ENCODE data around the gene TFCP2L1.
A peak's percentile ranks its signal among the peaks of the same experiment; 100 is the strongest.

Gene TFCP2L1

DNA sequence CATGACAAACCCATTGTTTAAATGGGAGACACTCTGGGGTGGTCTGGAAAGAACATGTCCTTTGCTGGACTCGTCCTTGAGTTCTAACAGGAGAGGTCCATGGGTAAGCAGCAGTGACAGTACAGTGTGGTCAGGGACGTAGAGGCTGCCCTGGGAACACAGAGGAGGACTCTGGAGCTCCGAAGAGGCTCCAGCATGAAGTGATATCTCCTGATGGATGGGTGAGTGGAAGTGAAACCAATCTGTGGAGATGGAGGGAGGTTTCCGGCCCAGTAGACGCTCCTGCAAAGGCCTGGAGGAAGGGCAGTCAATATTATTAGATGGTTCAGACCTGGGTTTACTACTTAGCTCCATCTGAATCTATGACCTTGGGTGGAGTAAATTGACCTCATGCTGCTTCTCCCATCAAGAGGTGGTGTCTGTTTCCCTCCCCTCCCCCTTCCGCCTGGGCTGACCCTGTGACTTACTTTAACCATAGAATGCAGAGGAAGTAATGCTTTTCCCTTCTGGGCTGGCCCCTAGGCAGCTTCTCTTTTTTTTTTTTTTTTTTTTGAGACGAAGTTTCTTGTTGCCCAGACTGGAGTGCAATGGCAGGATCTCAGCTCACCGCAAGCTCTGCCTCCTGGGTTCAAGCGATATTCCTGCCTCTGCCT is 2.3 kb upstream of the TFCP2L1 start:
- no peaks in the 10 kb centered on the region for H3K27me3 ChIP-seq (ENCODE audit: insufficient read depth, low read depth, severe bottlenecking)
- no peak overlapping the region for H3K27ac ChIP-seq
- TF ChIP-seq, protein P1, sequence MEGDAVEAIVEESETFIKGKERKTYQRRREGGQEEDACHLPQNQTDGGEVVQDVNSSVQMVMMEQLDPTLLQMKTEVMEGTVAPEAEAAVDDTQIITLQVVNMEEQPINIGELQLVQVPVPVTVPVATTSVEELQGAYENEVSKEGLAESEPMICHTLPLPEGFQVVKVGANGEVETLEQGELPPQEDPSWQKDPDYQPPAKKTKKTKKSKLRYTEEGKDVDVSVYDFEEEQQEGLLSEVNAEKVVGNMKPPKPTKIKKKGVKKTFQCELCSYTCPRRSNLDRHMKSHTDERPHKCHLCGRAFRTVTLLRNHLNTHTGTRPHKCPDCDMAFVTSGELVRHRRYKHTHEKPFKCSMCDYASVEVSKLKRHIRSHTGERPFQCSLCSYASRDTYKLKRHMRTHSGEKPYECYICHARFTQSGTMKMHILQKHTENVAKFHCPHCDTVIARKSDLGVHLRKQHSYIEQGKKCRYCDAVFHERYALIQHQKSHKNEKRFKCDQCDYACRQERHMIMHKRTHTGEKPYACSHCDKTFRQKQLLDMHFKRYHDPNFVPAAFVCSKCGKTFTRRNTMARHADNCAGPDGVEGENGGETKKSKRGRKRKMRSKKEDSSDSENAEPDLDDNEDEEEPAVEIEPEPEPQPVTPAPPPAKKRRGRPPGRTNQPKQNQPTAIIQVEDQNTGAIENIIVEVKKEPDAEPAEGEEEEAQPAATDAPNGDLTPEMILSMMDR (IDR thresholded peaks at IDR 0.05; ENCODE audit: low read depth, low read length): no peak
- H3K36me3 ChIP-seq: no peaks in the 10 kb centered on the region
- no peak for DNase-seq
- H3K9me3 ChIP-seq (ENCODE audit: severe bottlenecking): no peaks in the 10 kb centered on the region
- no peak overlapping the region for H3K4me3 ChIP-seq (ENCODE audit: low read depth, low read length)

DNA sequence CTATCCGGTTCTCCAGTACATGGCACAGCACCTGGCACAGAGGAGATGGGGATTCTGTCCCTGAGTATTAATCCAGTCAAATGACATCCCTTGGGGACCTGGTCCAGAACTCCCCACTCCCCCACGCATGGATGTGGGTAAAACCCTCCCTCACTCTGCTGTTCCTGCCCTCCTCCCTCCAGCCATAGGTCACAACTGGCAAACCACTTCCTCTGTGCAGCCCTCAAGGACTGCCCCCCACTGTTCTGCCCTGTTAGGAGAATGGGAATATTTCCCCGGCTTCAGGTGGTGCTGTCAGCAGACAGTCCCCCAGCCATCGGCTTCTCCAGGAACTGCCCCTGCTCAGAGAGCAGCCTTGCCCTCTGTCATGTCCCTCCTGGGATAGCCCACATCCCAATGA is 1.5 kb upstream of the TFCP2L1 start:
- Histone ChIP-seq H3K27ac (no peak overlapping the region), H3K27me3 (ENCODE audit: insufficient read depth, low read depth, severe bottlenecking) (no peaks in the 10 kb centered on the region), H3K9me3 (ENCODE audit: severe bottlenecking) (no peaks in the 10 kb centered on the region), H3K4me3 (ENCODE audit: low read depth, low read length) (no peak overlapping the region), H3K36me3 (no peaks in the 10 kb centered on the region)
- DNase-seq: no peak
- TF ChIP-seq, protein P1 (IDR thresholded peaks at IDR 0.05; ENCODE audit: low read depth, low read length): no peak

DNA sequence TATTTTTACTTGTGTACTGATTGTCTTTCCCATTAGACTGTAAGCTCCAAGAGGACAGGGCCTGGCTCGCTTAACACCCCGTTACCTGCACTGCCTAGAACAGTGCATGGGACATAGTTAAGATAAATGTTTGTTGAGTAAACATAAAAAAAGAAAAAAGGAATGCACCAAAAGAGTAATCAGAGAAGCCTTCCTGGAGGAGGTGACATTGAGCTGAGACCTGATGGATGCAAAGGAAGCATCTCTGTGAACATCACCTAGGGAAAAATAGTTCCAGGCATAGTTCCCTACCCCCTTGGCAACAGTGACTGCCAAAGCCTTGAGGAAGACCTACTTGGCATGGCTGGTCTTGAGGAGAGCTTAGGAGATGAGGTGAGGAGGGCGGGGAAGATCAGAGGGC is 924 bp upstream of the TFCP2L1 start:
- TF ChIP-seq, protein P1 (IDR thresholded peaks at IDR 0.05; ENCODE audit: low read depth, low read length): no peak
- no peak overlapping the region for H3K27ac ChIP-seq
- H3K36me3 ChIP-seq: no peaks in the 10 kb centered on the region
- H3K27me3 ChIP-seq (ENCODE audit: insufficient read depth, low read depth, severe bottlenecking): no peaks in the 10 kb centered on the region
- no peaks in the 10 kb centered on the region for H3K9me3 ChIP-seq (ENCODE audit: severe bottlenecking)
- H3K4me3 ChIP-seq (ENCODE audit: low read depth, low read length): no peak overlapping the region
- DNase-seq: no peak

DNA sequence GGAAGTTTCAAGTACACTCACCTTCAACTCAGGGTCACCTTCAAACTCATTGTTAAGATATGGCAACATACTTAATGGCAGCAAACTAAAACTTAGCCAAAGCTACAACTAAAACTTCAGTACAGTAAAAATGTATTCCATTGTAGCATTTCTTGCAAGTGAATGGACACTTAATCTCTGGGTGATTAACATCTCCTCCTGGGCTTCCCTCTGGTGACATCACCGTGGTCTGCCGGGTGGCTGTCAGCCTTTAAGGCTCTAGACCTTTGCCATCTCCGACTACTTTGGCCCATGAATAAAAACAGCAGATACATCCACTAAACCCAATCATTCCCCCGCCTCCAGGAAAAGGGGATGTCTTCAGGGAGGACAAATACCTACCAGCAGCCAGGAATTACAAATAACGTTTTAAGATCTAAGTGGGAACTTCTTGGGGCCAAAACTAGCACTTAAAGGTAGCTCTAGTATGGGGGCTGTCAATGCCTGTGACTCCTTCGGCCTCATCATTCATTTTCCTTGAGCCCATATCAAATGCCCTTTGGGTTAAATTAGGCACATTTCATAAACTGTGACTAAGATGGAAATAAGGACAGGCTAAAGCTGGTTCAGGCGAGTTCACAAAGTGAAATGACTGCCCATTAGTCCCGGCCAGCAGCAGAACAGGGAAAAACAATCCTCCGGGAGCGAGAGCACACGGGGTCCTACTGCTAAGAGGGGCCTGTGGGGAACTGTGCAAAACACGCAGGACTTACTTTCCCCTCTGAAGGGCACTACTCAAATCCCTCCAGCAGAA is 1.1 kb downstream of the TFCP2L1 start:
- peak; percentile 55 for DNase-seq
- H3K36me3 ChIP-seq: no peaks in the 10 kb centered on the region; the same call in none of the 2 replicates
- TF ChIP-seq, protein P1 (IDR thresholded peaks at IDR 0.05; ENCODE audit: low read depth, low read length): no peak
- peak overlapping the region; percentile 89 for H3K27ac ChIP-seq
- peak overlapping the region; percentile 81 for H3K4me3 ChIP-seq (ENCODE audit: low read depth, low read length)
- H3K27me3 ChIP-seq (ENCODE audit: insufficient read depth, low read depth, severe bottlenecking): no peaks in the 10 kb centered on the region
- H3K9me3 ChIP-seq (ENCODE audit: severe bottlenecking): no peaks in the 10 kb centered on the region

DNA sequence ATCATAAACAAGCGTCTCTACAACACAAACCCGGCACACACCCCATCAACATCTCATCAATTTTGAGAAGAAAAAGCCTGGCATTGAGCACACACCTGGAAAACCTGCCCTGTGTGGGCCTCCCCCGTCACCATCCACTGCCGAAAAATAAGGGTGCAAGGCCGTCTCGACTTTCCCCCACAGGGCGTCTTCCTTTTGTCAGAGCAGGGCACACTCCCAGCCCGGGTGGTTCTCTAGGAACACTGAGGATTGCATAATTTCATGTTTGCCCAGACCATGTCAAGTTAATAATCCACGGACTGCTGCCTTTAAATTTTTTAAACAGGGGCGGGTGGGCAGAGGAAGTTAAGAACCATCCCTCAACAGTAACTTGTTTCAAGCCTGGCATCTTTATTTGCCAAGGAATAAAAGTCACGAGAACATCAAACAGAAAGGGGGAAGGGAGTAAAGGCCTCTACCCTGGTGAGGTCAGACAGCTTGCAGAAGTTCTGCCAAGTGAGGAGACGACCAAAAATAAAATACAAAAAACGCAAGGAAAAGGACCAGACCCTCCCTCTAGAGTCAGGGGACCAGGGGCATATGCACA is 2.1 kb downstream of the TFCP2L1 start:
- Histone ChIP-seq H3K27ac (no peak overlapping the region), H3K27me3 (ENCODE audit: insufficient read depth, low read depth, severe bottlenecking) (no peaks in the 10 kb centered on the region), H3K36me3 (no peaks in the 10 kb centered on the region; the same call in none of the 2 replicates), H3K9me3 (ENCODE audit: severe bottlenecking) (no peaks in the 10 kb centered on the region), H3K4me3 (ENCODE audit: low read depth, low read length) (no peak overlapping the region)
- TF ChIP-seq, protein P1 (IDR thresholded peaks at IDR 0.05; ENCODE audit: low read depth, low read length): no peak
- DNase-seq: no peak
